ENCODE measurements around the gene GPR55. TPM values are rescaled to one million over a fixed set of nuclear protein-coding genes. Genes with fewer than 3 reads are reported as not detected.

Gene GPR55
- total and polyA plus RNA-seq, 2 of the 8 experiments (the other 6 are each of a cell fraction or from before 2014, with no cell fraction given), result not detected

DNA sequence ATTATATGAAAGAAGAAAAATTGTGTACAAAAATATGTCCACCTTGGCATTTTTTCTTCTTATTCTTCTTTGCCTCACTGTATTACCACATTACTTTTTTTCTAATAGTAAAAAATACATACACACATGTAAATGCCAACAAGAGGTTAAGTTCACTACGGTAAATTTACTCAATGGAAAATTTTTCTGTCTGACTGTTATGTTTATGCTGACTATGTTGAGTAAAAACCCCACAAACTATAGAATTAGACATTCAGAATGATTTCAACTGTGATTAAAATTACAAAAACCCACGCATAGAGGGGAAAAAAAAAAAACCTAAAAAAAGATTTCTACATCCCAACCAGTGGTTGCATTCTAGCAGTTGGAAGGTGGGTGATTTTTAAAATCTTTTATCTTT is 5.4 kb downstream of the GPR55 start:
- CTCF ChIA-PET (ENCODE audit: partially characterized antibody), result interaction anchor here (1.1 to 15.3 kb wide), 2 partner anchors 16 to 70 kb away, joined by 3 to 332 read pairs; no protein-coding TSS in a partner anchor
- H2AFZ ChIP-seq (ENCODE audit: low read length), result no peak overlapping the region
- H3K4me1 ChIP-seq (replicated peaks in 1 of 4; ENCODE audit: control insufficient read depth in 3 of 4, insufficient read depth in 4 of 4, low read length in 3 of 4), result peaks cover 0 to 3% (median 2%) of the 10 kb centered on the region in 4 experiments; a peak in 2 of 7 replicates
- H3K9ac ChIP-seq (replicated peaks in 1 of 4; ENCODE audit: extremely low read depth in 1 of 4, low read depth in 3 of 4, low read length in 3 of 4), result no peak overlapping the region
- H4K91ac ChIP-seq (replicated peaks; ENCODE audit: insufficient read length, low read length), result no peak overlapping the region
- no peaks in the 10 kb centered on the region for H4K20me1 ChIP-seq (replicated peaks in 1 of 2; ENCODE audit: control insufficient read depth in 1 of 2, insufficient read depth in 2 of 2, low read length in 2 of 2)
- H2AK5ac ChIP-seq (ENCODE audit: low read depth, low read length), result no peak overlapping the region
- H3K79me1 ChIP-seq (ENCODE audit: low read depth, low read length), result no peaks in the 10 kb centered on the region
- no peak for TF ChIP-seq EP300 (IDR thresholded peaks at IDR 0.05; ENCODE audit: borderline replicate concordance in 1 of 2, low read depth in 2 of 2, low read length in 2 of 2)
- TF ChIP-seq CHD1 (IDR thresholded peaks at IDR 0.05; ENCODE audit: low read depth, low read length), result no peak
- TF ChIP-seq NANOG (IDR thresholded peaks at IDR 0.05; ENCODE audit: insufficient read depth, low read depth, low read length, poor library complexity, severe bottlenecking), result no peak
- TF ChIP-seq NRF1 (IDR thresholded peaks at IDR 0.05; ENCODE audit: low read depth, low read length), result no peak
- TF ChIP-seq, protein P1, sequence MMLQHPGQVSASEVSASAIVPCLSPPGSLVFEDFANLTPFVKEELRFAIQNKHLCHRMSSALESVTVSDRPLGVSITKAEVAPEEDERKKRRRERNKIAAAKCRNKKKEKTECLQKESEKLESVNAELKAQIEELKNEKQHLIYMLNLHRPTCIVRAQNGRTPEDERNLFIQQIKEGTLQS (IDR thresholded peaks at IDR 0.05; ENCODE audit: insufficient read depth, low read depth, low read length), result no peak
- TF ChIP-seq HDAC6 (IDR thresholded peaks at IDR 0.05; ENCODE audit: low read depth, low read length), result no peak
- no peak for TF ChIP-seq RXRA (IDR thresholded peaks at IDR 0.05; ENCODE audit: insufficient read depth, low read depth, low read length)
- TF ChIP-seq PHF8 (conservative IDR thresholded peaks at IDR 0.05; ENCODE audit: low read depth, low read length), result no peak
- TF ChIP-seq KDM4A (IDR thresholded peaks at IDR 0.05; ENCODE audit: low read depth, low read length, severe bottlenecking), result no peak
- H3K23me2 ChIP-seq (ENCODE audit: low read depth, low read length), result no peaks in the 10 kb centered on the region
- H3K23ac ChIP-seq (ENCODE audit: insufficient read length), result no peak overlapping the region
- POLR2A ChIA-PET (ENCODE audit: partially characterized antibody), result no interaction called here
- no peak overlapping the region for H2BK15ac ChIP-seq (ENCODE audit: low read length)
- no peak overlapping the region for H4K5ac ChIP-seq (ENCODE audit: insufficient read length, low read depth, low read length)
- H2BK12ac ChIP-seq (ENCODE audit: low read depth, low read length), result no peak overlapping the region
- no peaks in the 10 kb centered on the region for H3K27me3 ChIP-seq (replicated peaks in 1 of 4; ENCODE audit: control insufficient read depth in 3 of 4, extremely low read depth in 1 of 4, insufficient read depth in 3 of 4, low read length in 3 of 4)
- DNase-seq (ENCODE audit: low read depth in 1 of 2, low spot score in 2 of 2) (no peak), FAIRE-seq (no peak)
- H2BK120ac ChIP-seq (replicated peaks; ENCODE audit: low read depth, low read length), result no peak overlapping the region
- H2BK20ac ChIP-seq (ENCODE audit: low read length), result no peak overlapping the region
- no peaks in the 10 kb centered on the region for H3K36me3 ChIP-seq (ENCODE audit: control insufficient read depth in 2 of 4, insufficient read depth in 4 of 4, low read length in 3 of 4)
- H3K4me3 ChIP-seq (ENCODE audit: extremely low read depth in 1 of 4, insufficient read depth in 2 of 4, low read depth in 3 of 4, low read length in 4 of 4), result no peak overlapping the region
- H3K4ac ChIP-seq (replicated peaks; ENCODE audit: insufficient read length, low read depth, low read length), result no peak overlapping the region
- no peak overlapping the region for H3K14ac ChIP-seq (ENCODE audit: insufficient read length)
- H3K56ac ChIP-seq (replicated peaks; ENCODE audit: insufficient read length, low read depth, low read length), result no peak overlapping the region
- H4K8ac ChIP-seq (ENCODE audit: extremely low read depth, insufficient read depth, low read length), result no peak overlapping the region
- no peak overlapping the region for H3K4me2 ChIP-seq (ENCODE audit: insufficient read depth in 1 of 2, low read depth in 2 of 2, low read length in 2 of 2)
- H3K18ac ChIP-seq (ENCODE audit: extremely low read depth, low read length), result no peak overlapping the region
- WGBS, 2 experiments (ENCODE audit: extremely low coverage in 1 of 2, insufficient coverage in 1 of 2, insufficient read length in 1 of 2, insufficient replicate concordance in 2 of 2, low coverage in 1 of 2, low lambda C conversion rate in 2 of 2, missing lambda C conversion rate in 1 of 2), result 92% methylated on average over 2 of the region's 2 CpGs; no CpG with 5 or more reads in 1 of the 2 experiments
- H3K79me2 ChIP-seq (ENCODE audit: control insufficient read depth in 1 of 2, insufficient read depth in 2 of 2, low read length in 2 of 2), result no peaks in the 10 kb centered on the region
- H3K9me3 ChIP-seq (ENCODE audit: insufficient read depth in 2 of 2, low read depth in 1 of 2, low read length in 1 of 2), result no peaks in the 10 kb centered on the region
- H3K27ac ChIP-seq (ENCODE audit: low read depth, low read length), result no peak overlapping the region
- H2BK5ac ChIP-seq (ENCODE audit: low read depth, low read length), result no peak overlapping the region

Measured in H1 (cell line).